Endodermal cell (in vitro differentiated cells): ENCODE data around the gene HINT2. TPM values are rescaled to one million over a fixed set of nuclear protein-coding genes. Genes with fewer than 3 reads are reported as not detected.

Experiments used
- DNase-seq: peaks from one replicate; pipeline ENCODE4 v3.0.0-alpha.2; 2017
- H3K27ac ChIP-seq: 2 replicates; pipeline ENCODE4 v1.5.1; 2013; ENCODE audit warnings: mild to moderate bottlenecking, low read depth, low read length, moderate library complexity
- H3K27me3 ChIP-seq: 2 replicates; pipeline ENCODE4 v1.6.1; 2013; ENCODE audit warnings: mild to moderate bottlenecking, low read length, moderate library complexity; ENCODE audit not compliant: insufficient read depth, control insufficient read depth, poor library complexity, severe bottlenecking
- H3K36me3 ChIP-seq: 2 replicates; pipeline ENCODE4 v1.7.0; 2013; ENCODE audit warnings: mild to moderate bottlenecking, low read length, moderate library complexity; ENCODE audit not compliant: control insufficient read depth, insufficient read depth
- H3K4me1 ChIP-seq: one replicate; pipeline ENCODE4 v1.7.0; 2013; ENCODE audit warnings: low read length; ENCODE audit not compliant: control insufficient read depth, insufficient read depth
- H3K4me3 ChIP-seq: 2 replicates; pipeline ENCODE4 v1.5.1; 2013; ENCODE audit warnings: mild to moderate bottlenecking, low read length, moderate library complexity
- H3K9ac ChIP-seq: 2 replicates; pipeline ENCODE4 v1.6.1; 2013; ENCODE audit warnings: mild to moderate bottlenecking, low read length, moderate library complexity; ENCODE audit not compliant: poor library complexity, severe bottlenecking; ENCODE audit errors: extremely low read depth
- H3K9me3 ChIP-seq: 2 replicates; pipeline ENCODE4 v1.6.1; 2013; ENCODE audit warnings: mild to moderate bottlenecking, low read length, moderate library complexity; ENCODE audit not compliant: control insufficient read depth
- H3K27ac Mint-ChIP-seq: 2 replicates; pipeline ENCODE4 v1.8.0; 2020; ENCODE audit warnings: mixed read lengths
- H3K27me3 Mint-ChIP-seq: 2 replicates; pipeline ENCODE4 v1.8.0; 2021; ENCODE audit warnings: mild to moderate bottlenecking, mixed read lengths; ENCODE audit not compliant: insufficient read depth
- H3K36me3 Mint-ChIP-seq: 2 replicates; pipeline ENCODE4 v1.8.0; 2020; ENCODE audit warnings: low read depth, mixed read lengths
- H3K4me1 Mint-ChIP-seq: 2 replicates; pipeline ENCODE4 v1.8.0; 2020; ENCODE audit warnings: mixed read lengths
- H3K4me3 Mint-ChIP-seq: 2 replicates; pipeline ENCODE4 v1.8.0; 2020; ENCODE audit warnings: mild to moderate bottlenecking, moderate library complexity, mixed read lengths
- H3K9me3 Mint-ChIP-seq: 2 replicates; pipeline ENCODE4 v1.8.0; 2020; ENCODE audit warnings: mild to moderate bottlenecking, mixed read lengths
- whole genome bisulfite sequencing, 2 experiments: methylation state at CpG; one replicate each; pipeline versions ENCODE4 v1.1.5 to v1.1.7; 2013; ENCODE audit warnings: missing lambda C conversion rate in 2 of 2, mixed read lengths in 1 of 2; ENCODE audit not compliant: insufficient coverage in 1 of 2, insufficient read length in 1 of 2; 5-methylcytosine and 5-hydroxymethylcytosine counted together
- total RNA-seq, 2 donors: library from RNA; stranded (reverse); fragmentation: NEBNext Ultra II Directional in 1 of 2; extraction: Animal tissue kit (Norgen Biotek cat#: 25700) in 1 of 2; gene quantifications; 2 replicates in 1 of 2; 3 replicates in 1 of 2; pipeline ENCODE4 v1.2.1, GENCODE V29; 2021
- TF ChIP-seq, protein P1 (sequence below): fragments of 200-600 bp; sonication (generic); conservative IDR thresholded peaks from 2 replicates; pipeline ENCODE4 v1.5.0; 2021; ENCODE audit warnings: antibody characterized with exemption, mild to moderate bottlenecking

The HINT2 gene
- total RNA-seq, 2 donors from 2014 or later = 34.3 to 48.6 TPM

- no peak overlapping the region for H3K9ac ChIP-seq
- Mint-ChIP-seq H3K27me3 (peaks cover 27% of the 10 kb centered on the region), H3K9me3 (no peaks in the 10 kb centered on the region), H3K36me3 (peaks cover 10% of the 10 kb centered on the region), H3K4me1 (peaks cover 8% of the 10 kb centered on the region), H3K27ac (no peak overlapping the region), H3K4me3 (no peak overlapping the region)
- 91 to 100% methylated on average over 3 to 4 of the region's 4 CpGs for WGBS, 2 experiments
- DNase-seq = no peak
- peaks cover 6% of the 10 kb centered on the region for H3K36me3 ChIP-seq
- no peaks in the 10 kb centered on the region for H3K4me1 ChIP-seq
- H3K27ac ChIP-seq = no peak overlapping the region
- no peaks in the 10 kb centered on the region for H3K9me3 ChIP-seq
- H3K27me3 ChIP-seq = peaks cover 35% of the 10 kb centered on the region
- TF ChIP-seq, protein P1, sequence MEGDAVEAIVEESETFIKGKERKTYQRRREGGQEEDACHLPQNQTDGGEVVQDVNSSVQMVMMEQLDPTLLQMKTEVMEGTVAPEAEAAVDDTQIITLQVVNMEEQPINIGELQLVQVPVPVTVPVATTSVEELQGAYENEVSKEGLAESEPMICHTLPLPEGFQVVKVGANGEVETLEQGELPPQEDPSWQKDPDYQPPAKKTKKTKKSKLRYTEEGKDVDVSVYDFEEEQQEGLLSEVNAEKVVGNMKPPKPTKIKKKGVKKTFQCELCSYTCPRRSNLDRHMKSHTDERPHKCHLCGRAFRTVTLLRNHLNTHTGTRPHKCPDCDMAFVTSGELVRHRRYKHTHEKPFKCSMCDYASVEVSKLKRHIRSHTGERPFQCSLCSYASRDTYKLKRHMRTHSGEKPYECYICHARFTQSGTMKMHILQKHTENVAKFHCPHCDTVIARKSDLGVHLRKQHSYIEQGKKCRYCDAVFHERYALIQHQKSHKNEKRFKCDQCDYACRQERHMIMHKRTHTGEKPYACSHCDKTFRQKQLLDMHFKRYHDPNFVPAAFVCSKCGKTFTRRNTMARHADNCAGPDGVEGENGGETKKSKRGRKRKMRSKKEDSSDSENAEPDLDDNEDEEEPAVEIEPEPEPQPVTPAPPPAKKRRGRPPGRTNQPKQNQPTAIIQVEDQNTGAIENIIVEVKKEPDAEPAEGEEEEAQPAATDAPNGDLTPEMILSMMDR = no peak
- H3K4me3 ChIP-seq = no peak overlapping the region
Observed at GRCh38 chr9:35847792-35848572, 33.1 kb upstream of the HINT2 start.

DNA sequence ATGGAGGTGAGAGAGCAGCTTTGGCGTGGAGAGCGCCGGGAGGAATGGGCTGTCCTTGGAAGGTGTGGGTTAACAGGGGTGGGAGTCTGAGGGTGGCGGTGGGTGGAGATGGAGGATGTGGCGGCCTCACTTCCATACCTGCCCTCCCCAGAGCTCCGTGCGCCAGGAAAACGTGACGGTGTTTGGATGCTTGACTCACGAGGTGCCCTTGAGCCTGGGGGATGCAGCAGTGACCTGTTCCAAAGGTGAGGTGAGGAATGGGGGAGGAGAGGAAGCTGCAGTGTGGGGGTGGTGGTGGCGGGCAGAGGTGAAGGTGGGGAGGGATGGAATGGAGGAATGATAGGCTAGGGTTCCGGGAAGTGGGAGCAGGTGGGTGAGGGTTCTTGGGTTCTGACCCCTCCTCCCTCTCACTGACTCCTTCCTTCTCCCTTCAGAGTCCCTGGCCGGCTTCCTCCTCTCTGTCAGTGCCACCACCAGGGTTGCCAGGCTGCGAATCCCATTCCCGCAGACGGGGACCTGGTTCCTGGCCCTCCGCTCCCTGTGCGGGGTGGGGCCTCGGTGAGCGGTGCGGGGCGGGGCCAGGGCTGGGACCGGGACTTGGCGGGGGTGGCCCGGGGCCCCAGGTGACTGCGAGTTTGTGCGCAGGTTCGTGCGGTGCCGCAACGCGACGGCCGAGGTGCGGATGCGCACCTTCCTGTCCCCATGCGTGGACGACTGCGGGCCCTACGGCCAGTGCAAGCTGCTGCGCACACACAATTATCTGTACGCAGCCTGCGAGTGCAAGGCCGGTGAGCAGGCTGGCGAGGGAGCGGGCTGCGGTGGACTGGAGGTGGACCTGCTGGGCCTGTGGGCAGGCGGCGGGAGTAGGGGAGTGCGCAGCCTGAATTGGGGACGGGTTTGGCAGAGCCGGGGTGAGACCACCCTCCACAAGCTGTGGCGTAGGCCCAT is 31.3 kb upstream of the HINT2 start:
- no peak overlapping the region for H3K27ac ChIP-seq
- WGBS, 2 experiments = 40 to 68% methylated on average over 37 to 52 of the region's 53 CpGs
- no peaks in the 10 kb centered on the region for H3K9me3 Mint-ChIP-seq
- peak overlapping the region; percentile 65 for H3K4me3 Mint-ChIP-seq
- H3K4me1 Mint-ChIP-seq = peaks cover 11% of the 10 kb centered on the region
- H3K36me3 ChIP-seq = peaks cover 6% of the 10 kb centered on the region
- TF ChIP-seq, protein P1 = peak; percentile 18
- H3K27ac Mint-ChIP-seq = peak overlapping the region; percentile 27
- DNase-seq = peak; percentile 84
- H3K27me3 ChIP-seq = peaks cover 35% of the 10 kb centered on the region
- H3K9me3 ChIP-seq = no peaks in the 10 kb centered on the region
- no peak overlapping the region for H3K4me3 ChIP-seq
- no peaks in the 10 kb centered on the region for H3K4me1 ChIP-seq
- H3K27me3 Mint-ChIP-seq = peaks cover 25% of the 10 kb centered on the region
- peaks cover 10% of the 10 kb centered on the region for H3K36me3 Mint-ChIP-seq
- no peak overlapping the region for H3K9ac ChIP-seq

DNA sequence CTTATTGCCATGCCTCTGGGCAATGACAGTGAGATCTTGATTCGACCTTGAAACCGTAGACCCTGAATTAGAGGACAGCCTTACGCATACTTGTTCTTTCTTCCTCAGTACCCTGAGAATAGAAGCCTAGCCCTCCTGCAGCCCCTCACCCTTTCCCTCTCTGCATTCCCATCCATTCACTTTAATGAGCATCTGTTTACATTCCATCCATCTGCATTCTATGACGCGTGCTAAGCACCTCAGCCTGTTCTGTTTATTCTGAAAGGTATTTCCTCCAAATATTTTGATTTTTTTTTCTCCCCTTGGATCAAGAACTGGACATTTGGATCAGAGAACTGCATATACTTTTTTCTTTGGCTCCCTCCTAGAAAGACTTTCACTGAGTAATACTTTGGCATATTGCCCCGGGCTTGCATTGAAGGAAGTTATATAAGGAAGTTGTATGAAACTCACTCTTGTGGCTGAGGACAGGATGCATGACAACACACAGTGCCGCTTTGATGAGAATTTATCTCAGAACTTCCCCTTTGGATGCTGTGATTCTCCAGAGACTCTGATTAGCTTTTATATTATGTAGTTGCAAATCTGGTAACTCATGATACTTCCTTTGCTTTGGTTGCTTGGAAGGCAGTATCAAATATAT is 29.9 kb upstream of the HINT2 start:
- Mint-ChIP-seq H3K27ac (no peak overlapping the region), H3K9me3 (no peaks in the 10 kb centered on the region), H3K36me3 (peaks cover 10% of the 10 kb centered on the region), H3K4me3 (no peak overlapping the region), H3K4me1 (peaks cover 21% of the 10 kb centered on the region), H3K27me3 (peaks cover 28% of the 10 kb centered on the region)
- Histone ChIP-seq H3K9me3 (no peaks in the 10 kb centered on the region), H3K9ac (no peak overlapping the region), H3K4me3 (no peak overlapping the region), H3K4me1 (no peaks in the 10 kb centered on the region), H3K27me3 (peaks cover 35% of the 10 kb centered on the region), H3K36me3 (peaks cover 6% of the 10 kb centered on the region), H3K27ac (no peak overlapping the region)
- TF ChIP-seq, protein P1 = no peak
- 74 to 75% methylated on average over 6 to 7 of the region's 7 CpGs for WGBS, 2 experiments
- DNase-seq = no peak
